C1 segment of cervical spinal cord (tissue), 14 donors: Measurements from ENCODE around the gene UVRAG.

Source experiments
- DNase-seq, 14 donors: peaks; one replicate each; lab custom pipeline; 2025; lab: John Stamatoyannopoulos, UW

Gene UVRAG

GRCh38 chr11:75814677-75815344, at the start of gene UVRAG:
Gene UVRAG, plus strand, starts transcription at chr11:75815210. Its CDS starts 198 bp downstream, at chr11:75815408.
- DNase-seq, result peak; percentile 96 to 100 (median 100)

- DNase-seq, result no peak
These were observed 48.4 kb upstream of the UVRAG start for GRCh38 chr11:75766443-75767227.

GRCh38 chr11:75767228-75767572, 47.8 kb upstream of the UVRAG start:
- no peak for DNase-seq

GRCh38 chr11:75767793-75768111, 47.3 kb upstream of the UVRAG start:
- no peak for DNase-seq

- peak in 6 of 14 donors; percentile 6 to 60 (median 46) for DNase-seq
These were observed 46.7 kb upstream of the UVRAG start, which contains the start of gene DGAT2 for GRCh38 chr11:75768112-75768908. Gene DGAT2, plus strand, starts transcription at chr11:75768778. Its CDS starts 214 bp downstream, at chr11:75768992.

- no peak for DNase-seq
These were observed 45.9 kb upstream of the UVRAG start for GRCh38 chr11:75768909-75769771.

- no peak for DNase-seq
These were observed 44.9 kb upstream of the UVRAG start for GRCh38 chr11:75770102-75770501.

GRCh38 chr11:75771646-75772410, 43.2 kb upstream of the UVRAG start:
- DNase-seq, result no peak

- no peak for DNase-seq
These were observed 41.2 kb upstream of the UVRAG start for GRCh38 chr11:75773595-75774353.

- no peak for DNase-seq
These were observed 40.0 kb upstream of the UVRAG start for GRCh38 chr11:75775056-75775455.

GRCh38 chr11:75776546-75776945, 38.5 kb upstream of the UVRAG start:
- no peak for DNase-seq

GRCh38 chr11:75777461-75778110, 37.4 kb upstream of the UVRAG start:
- no peak for DNase-seq

GRCh38 chr11:75778962-75779361, 36.0 kb upstream of the UVRAG start:
- DNase-seq, result no peak

- DNase-seq, result no peak
These were observed 35.0 kb upstream of the UVRAG start for GRCh38 chr11:75779960-75780359.

GRCh38 chr11:75780888-75781287, 34.1 kb upstream of the UVRAG start:
- no peak for DNase-seq

- no peak for DNase-seq
These were observed 33.7 kb upstream of the UVRAG start for GRCh38 chr11:75781296-75781695.

- no peak for DNase-seq
These were observed 33.2 kb upstream of the UVRAG start for GRCh38 chr11:75781831-75782230.

GRCh38 chr11:75782540-75783263, 32.3 kb upstream of the UVRAG start:
- no peak for DNase-seq
